Muscle layer of duodenum (tissue), 2 donors: ENCODE data around the gene PER2.
A peak's percentile ranks its signal among the peaks of the same experiment; 100 is the strongest.
"Not testable (repeated sequence)": the region's sequence is repeated elsewhere in the genome, so short reads cannot be mapped to it uniquely, and the experiment has no call there.

ENCODE experiments used
- H3K27ac ChIP-seq: one replicate; pipeline ENCODE4 v1.7.0; 2013; ENCODE audit warnings: mild to moderate bottlenecking, low read length
- H3K27me3 ChIP-seq: one replicate; pipeline ENCODE4 v1.7.0; 2013; ENCODE audit warnings: low read depth, mild to moderate bottlenecking, control low read depth, low read length
- H3K36me3 ChIP-seq, 2 donors: one replicate each; pipeline ENCODE4 v1.7.0; 2013; ENCODE audit warnings: low read length in 2 of 2, control low read depth in 1 of 2, mild to moderate bottlenecking in 1 of 2; ENCODE audit not compliant: insufficient read depth in 2 of 2, control insufficient read depth in 1 of 2
- H3K4me1 ChIP-seq, 2 donors: one replicate each; pipeline ENCODE4 v1.7.0; 2013; ENCODE audit warnings: low read length in 2 of 2, mild to moderate bottlenecking in 2 of 2, control low read depth in 1 of 2, moderate library complexity in 1 of 2; ENCODE audit not compliant: insufficient read depth in 2 of 2, control insufficient read depth in 1 of 2
- H3K4me3 ChIP-seq, 2 donors: one replicate each; pipeline ENCODE4 v1.7.0; 2013; ENCODE audit warnings: low read length in 2 of 2, low read depth in 1 of 2, mild to moderate bottlenecking in 1 of 2
- H3K9me3 ChIP-seq, 2 donors: one replicate each; pipeline ENCODE4 v1.7.0; 2013; ENCODE audit warnings: low read length in 2 of 2, control low read depth in 1 of 2, mild to moderate bottlenecking in 1 of 2; ENCODE audit not compliant: control insufficient read depth in 1 of 2
- donor health status: healthy.

The PER2 gene, protein sequence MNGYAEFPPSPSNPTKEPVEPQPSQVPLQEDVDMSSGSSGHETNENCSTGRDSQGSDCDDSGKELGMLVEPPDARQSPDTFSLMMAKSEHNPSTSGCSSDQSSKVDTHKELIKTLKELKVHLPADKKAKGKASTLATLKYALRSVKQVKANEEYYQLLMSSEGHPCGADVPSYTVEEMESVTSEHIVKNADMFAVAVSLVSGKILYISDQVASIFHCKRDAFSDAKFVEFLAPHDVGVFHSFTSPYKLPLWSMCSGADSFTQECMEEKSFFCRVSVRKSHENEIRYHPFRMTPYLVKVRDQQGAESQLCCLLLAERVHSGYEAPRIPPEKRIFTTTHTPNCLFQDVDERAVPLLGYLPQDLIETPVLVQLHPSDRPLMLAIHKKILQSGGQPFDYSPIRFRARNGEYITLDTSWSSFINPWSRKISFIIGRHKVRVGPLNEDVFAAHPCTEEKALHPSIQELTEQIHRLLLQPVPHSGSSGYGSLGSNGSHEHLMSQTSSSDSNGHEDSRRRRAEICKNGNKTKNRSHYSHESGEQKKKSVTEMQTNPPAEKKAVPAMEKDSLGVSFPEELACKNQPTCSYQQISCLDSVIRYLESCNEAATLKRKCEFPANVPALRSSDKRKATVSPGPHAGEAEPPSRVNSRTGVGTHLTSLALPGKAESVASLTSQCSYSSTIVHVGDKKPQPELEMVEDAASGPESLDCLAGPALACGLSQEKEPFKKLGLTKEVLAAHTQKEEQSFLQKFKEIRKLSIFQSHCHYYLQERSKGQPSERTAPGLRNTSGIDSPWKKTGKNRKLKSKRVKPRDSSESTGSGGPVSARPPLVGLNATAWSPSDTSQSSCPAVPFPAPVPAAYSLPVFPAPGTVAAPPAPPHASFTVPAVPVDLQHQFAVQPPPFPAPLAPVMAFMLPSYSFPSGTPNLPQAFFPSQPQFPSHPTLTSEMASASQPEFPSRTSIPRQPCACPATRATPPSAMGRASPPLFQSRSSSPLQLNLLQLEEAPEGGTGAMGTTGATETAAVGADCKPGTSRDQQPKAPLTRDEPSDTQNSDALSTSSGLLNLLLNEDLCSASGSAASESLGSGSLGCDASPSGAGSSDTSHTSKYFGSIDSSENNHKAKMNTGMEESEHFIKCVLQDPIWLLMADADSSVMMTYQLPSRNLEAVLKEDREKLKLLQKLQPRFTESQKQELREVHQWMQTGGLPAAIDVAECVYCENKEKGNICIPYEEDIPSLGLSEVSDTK (N-terminal part only)

DNA sequence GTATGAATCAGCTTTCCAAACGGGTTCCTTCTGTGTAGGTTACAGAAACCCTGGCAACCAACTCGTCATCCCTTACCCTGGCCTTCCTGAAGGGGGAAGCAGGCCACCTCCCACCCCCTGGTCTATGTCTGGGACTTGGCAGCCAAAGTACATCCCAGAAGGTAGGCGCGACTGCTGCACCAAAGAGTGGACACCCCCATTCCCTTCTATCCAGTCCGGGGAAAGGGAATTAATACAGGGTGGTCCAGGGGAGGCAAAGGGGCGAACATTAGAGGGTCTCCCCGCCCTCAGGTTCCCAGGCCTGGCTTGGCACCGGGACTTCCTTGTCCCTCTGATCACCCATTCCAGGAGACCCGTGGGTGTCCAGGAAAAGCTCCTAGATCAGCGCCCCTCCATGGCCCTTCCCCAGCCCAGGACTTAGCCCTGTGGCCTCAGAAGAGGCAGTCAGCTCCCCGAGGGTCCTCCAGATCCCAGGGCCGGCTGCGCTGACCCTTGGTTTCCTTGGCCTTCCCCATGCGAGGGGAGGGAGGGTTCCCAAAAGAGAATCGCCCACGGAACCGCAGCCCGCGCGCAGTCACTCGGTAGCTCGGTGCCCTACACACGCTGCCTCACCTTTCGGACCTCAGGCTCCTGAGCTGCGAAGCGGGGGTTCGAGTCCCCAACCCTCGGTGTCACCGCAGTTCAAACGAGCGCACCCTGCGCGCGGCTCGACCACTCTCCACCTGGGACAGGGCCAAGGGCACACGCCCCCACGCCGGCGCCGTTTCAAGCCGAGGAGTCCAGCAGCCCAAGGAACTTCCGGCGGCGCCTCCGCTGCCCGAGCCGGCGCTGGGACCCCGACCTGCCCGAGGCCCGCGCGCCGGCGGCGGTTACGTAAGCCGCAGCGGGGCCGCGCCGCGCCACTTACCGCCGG, at the start of gene PER2:
PER2 (minus strand) TSS at position 874 of the 913 bp plus-strand sequence. CDS start 10,674 bp downstream, outside the sequence.
- Histone ChIP-seq H3K27ac (peak within 1 kb of the TSS; percentile 89), H3K4me1 (peaks cover 26 to 38% of the 10 kb centered on the region in 2 donors), H3K9me3 (no peaks in the 10 kb centered on the region), H3K36me3 (peaks cover 0 to 14% of the 10 kb centered on the region in 2 donors), H3K4me3 (peak within 1 kb of the TSS; percentile 82 to 91), H3K27me3 (no peaks in the 10 kb centered on the region)

DNA sequence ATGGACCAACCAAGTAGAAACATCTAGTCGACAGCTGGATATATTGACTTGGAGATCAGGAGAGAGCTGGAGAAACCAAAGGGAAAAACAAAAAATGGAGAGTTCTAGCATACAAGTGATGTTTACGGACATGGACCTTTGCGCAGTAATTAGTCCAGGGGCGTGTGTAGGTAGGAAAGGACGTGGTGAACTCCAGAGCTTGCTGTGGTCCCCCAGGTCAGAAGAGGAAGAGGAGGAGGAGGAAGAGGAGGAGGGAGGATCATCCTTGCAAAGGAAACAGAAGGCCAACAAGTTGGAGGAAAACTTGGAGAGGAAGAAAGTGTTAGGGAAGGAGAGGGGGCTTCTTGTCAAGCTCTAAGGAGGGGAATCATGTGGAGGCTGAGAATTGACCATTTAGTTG, 49.4 kb upstream of the PER2 start:
- H3K27me3 ChIP-seq: no peaks in the 10 kb centered on the region
- H3K36me3 ChIP-seq: peaks cover 9 to 20% of the 10 kb centered on the region in 2 donors
- H3K9me3 ChIP-seq: no peaks in the 10 kb centered on the region
- H3K4me3 ChIP-seq: no peak overlapping the region
- no peak overlapping the region for H3K27ac ChIP-seq
- no peaks in the 10 kb centered on the region for H3K4me1 ChIP-seq

DNA sequence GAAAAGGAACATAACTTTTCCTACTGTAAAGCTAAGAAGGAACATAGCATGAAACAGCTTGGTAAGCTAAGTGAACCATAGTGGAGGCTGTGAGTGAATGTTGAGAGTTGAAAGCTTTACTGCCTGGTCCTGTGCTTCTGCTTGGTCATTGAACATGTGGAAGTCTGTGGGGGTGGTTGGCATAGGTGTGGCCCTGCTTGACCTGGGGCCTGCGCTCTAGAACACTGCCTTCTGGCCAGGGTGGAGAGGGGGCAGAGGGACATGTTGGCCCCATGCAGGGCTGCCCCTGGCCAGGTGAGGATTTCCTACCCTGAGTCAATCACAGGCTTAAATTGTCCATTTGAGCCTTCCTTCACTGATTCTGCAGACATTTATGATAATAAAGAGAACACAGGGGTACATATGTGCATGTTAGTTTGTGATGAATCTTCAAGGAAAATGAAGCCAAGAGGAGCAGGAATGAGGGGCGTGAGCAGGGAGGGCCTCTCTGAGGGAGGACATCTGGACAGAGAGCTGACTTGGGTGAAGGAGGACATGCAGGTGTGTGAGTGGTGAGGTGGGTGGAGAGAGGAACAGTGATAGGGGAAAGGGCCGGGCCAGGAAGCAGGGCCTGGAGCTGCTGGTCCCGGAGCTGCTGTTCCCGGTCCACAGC, 48.5 kb upstream of the PER2 start:
- no peak overlapping the region for H3K4me3 ChIP-seq
- H3K9me3 ChIP-seq: no peaks in the 10 kb centered on the region
- H3K27ac ChIP-seq: no peak overlapping the region
- H3K36me3 ChIP-seq: peaks cover 9 to 20% of the 10 kb centered on the region in 2 donors
- H3K27me3 ChIP-seq: no peaks in the 10 kb centered on the region
- H3K4me1 ChIP-seq: no peaks in the 10 kb centered on the region

DNA sequence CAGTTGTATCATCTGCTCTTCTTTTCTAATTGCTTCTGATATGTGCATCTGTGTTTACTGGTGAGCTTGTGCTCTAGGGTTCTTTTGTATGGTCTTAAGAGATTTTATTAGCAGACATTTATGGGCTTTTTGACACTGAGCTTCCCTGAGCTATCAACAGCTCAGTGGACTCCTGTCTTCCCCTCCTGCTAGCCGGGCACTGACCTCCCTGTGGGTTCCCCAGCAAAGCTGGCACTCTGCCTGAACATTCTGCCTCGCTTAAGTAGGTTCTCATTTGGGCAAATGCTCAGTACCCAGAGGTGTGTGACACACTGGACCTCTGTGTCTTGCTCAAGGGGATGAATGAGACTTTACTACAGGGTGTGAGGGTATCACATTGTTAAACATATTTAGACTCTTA, 47.7 kb upstream of the PER2 start:
- H3K9me3 ChIP-seq: no peaks in the 10 kb centered on the region
- no peaks in the 10 kb centered on the region for H3K4me1 ChIP-seq
- no peak overlapping the region for H3K27ac ChIP-seq
- H3K4me3 ChIP-seq: no peak overlapping the region
- peaks cover 9 to 20% of the 10 kb centered on the region in 2 donors for H3K36me3 ChIP-seq
- no peaks in the 10 kb centered on the region for H3K27me3 ChIP-seq

DNA sequence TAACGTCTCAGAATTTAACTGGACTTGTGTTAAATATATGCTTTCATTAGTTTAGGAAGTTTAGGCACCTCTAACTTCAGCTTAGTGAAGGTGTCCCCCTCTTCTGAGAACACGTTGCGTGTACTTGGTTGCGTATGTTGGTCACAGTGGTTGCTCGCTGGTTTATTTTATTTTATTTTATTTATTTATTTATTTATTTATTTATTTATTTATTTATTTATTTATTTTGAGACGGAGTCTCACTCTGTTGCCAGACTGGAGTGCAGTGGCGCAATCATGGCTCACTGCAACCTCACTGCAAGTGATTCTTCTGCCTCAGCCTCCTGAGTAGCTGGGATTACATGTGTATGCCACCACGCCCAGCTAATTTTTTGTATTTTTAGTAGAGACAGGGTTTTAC, 47.2 kb upstream of the PER2 start:
- peaks cover 9 to 20% of the 10 kb centered on the region in 2 donors for H3K36me3 ChIP-seq
- H3K27me3 ChIP-seq, H3K4me3 ChIP-seq: not testable (repeated sequence)

DNA sequence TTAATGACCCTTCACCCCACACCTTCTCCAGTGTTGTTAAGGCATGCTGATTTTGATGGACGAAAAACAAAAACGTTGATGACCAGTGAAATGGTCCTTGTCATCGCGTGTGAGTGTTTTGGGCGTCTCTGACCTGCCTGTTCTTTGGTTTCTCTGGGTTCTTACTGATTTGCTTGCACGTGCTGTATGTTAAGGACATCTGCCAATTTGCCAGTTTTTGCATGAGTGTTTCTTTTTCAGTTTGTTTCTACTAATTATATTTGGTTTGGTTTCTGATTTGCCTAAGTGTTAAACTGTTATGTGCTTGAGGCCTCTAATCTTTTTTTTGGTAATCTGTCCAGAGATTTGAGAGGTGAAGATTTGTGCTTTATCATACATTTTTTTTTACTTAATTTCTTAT, 46.5 kb upstream of the PER2 start:
- Histone ChIP-seq H3K27ac (no peak overlapping the region), H3K27me3 (no peaks in the 10 kb centered on the region), H3K9me3 (no peaks in the 10 kb centered on the region), H3K4me3 (no peak overlapping the region), H3K36me3 (peaks cover 14 to 25% of the 10 kb centered on the region in 2 donors), H3K4me1 (no peaks in the 10 kb centered on the region)

More for the DNA sequence above, 47.2 kb upstream of the PER2 start:
- not testable (repeated sequence) for H3K27ac ChIP-seq, H3K4me1 ChIP-seq, H3K9me3 ChIP-seq

DNA sequence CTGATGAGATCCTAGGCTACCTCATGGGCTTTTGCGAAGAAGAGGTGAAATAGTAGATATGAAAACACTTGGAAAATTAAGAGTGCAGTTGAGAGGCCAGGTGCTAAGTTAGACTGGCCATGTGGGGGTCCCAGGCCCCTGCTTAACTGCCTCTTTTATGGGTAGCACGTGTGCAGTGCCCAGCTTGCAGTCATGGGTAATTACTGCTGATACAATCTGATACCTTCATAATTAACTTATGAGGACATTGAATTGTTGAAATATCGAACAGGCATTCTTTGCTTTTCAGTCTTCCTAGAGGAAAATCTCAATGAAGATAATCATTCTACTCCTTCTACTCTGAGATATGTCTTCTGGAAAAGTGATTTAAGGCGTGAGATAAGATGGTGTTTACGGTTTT, 43.5 kb upstream of the PER2 start:
- Histone ChIP-seq H3K4me3 (no peak overlapping the region), H3K36me3 (peaks cover 20 to 37% of the 10 kb centered on the region in 2 donors), H3K27ac (no peak overlapping the region), H3K27me3 (no peaks in the 10 kb centered on the region), H3K4me1 (no peaks in the 10 kb centered on the region), H3K9me3 (no peaks in the 10 kb centered on the region)

DNA sequence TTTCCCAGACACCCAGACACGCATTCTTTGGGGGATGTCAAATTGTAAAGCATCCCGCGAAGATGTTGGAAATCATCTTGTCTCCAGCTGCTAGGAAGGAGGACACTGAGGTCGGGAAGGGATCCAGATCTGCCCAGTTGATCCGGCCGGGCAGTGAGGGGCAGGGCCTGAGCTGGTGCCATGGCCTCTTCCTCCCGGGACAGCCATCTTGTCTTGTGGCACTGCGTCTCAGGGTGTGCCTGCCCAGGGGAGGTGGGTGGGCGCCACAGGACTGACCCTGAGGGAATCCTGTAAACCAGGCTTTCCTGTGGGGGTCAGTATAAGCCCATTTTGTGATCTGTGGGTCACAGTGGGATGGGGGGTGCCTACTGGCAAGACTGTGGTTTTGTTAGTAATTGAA, 42.0 kb upstream of the PER2 start:
- H3K27ac ChIP-seq: no peak overlapping the region
- H3K4me3 ChIP-seq: no peak overlapping the region
- H3K36me3 ChIP-seq: peaks cover 20 to 41% of the 10 kb centered on the region in 2 donors
- H3K9me3 ChIP-seq: no peaks in the 10 kb centered on the region
- H3K27me3 ChIP-seq: no peaks in the 10 kb centered on the region
- no peaks in the 10 kb centered on the region for H3K4me1 ChIP-seq

DNA sequence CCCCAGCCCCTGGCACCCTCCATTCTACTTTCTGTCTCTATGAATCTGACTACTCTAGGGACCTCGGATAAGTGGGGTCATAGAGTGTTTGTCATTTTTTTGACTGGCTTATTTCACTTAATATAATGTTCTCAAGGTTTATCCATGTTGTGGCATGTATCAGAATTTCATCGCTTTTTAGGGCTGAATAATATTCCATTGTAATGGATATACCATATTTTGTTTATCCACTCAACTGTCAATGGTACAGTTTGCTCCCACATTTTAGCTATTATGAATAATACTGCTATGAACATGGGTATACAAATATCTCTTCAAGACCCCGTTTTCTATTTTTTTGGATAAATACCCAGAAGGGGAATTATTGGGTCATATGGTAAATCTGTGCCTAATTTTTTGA, 39.3 kb upstream of the PER2 start:
- Histone ChIP-seq H3K9me3 (no peaks in the 10 kb centered on the region), H3K27ac (no peak overlapping the region), H3K4me3 (no peak overlapping the region), H3K27me3 (no peaks in the 10 kb centered on the region), H3K36me3 (peaks cover 16 to 30% of the 10 kb centered on the region in 2 donors), H3K4me1 (no peaks in the 10 kb centered on the region)

DNA sequence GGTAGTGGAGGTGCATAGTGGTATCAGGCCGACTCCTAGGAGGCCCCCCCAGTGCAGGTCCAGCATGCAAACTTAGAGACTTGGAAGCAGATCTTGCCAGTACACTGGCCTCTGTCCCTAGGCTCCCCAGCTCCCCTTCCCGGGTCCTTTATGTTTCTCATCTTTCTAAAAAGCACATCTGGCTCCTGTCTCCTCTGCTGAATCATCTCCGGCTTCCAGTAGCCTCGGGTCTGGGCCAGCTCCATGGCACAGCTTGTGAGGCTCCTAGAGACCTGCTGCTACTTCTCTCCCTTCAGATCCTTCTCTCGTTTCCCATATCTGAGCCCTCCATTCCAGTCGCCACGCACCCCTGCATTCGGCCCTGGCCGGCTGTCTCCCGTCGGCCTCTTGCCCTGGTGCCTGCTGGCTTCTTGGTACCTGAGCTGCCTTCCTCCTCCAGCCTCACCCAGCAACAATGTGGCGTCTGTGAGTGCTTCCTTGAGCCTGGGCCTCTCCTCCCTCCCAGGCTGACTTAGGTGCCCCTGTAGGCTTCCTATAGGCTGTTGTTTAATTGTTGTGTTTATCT, 38.5 kb upstream of the PER2 start:
- Histone ChIP-seq H3K27me3 (no peaks in the 10 kb centered on the region), H3K4me1 (peaks cover 0 to under 1% of the 10 kb centered on the region in 2 donors), H3K27ac (no peak overlapping the region), H3K9me3 (no peaks in the 10 kb centered on the region), H3K36me3 (peaks cover 16 to 30% of the 10 kb centered on the region in 2 donors), H3K4me3 (no peak overlapping the region)
